HepG2 (cell line): ENCODE results near the gene CITED4. TPM values are rescaled to one million over a fixed set of nuclear protein-coding genes. Genes with fewer than 3 reads are reported as not detected.

Source experiments
- ATM ChIP-seq: fragments of 450-650 bp; IDR thresholded peaks from 2 replicates; pipeline ENCODE4 v1.7.1; 2017; ENCODE audit warnings: mild to moderate bottlenecking, borderline replicate concordance
- BCL6 ChIP-seq: IDR thresholded peaks from 2 replicates; pipeline ENCODE4 v1.6.1; 2016; ENCODE audit warnings: missing genetic modification reagents, missing compliant biosample characterization
- CC2D1A ChIP-seq: sonication (generic); formaldehyde crosslinking; IDR thresholded peaks from 2 replicates; pipeline ENCODE4 v1.8.1; 2023; ENCODE audit warnings: mild to moderate bottlenecking, missing genetic modification reagents
- HDAC1 ChIP-seq: sonication (generic); formaldehyde crosslinking; IDR thresholded peaks from 2 replicates; pipeline ENCODE4 v1.5.1; 2020; ENCODE audit warnings: mild to moderate bottlenecking, missing genetic modification reagents
- HES4 ChIP-seq: sonication (generic); formaldehyde crosslinking; IDR thresholded peaks from 2 replicates; pipeline ENCODE4 v1.9.0; 2021; ENCODE audit warnings: mild to moderate bottlenecking, missing genetic modification reagents, borderline replicate concordance
- HMGA1 ChIP-seq: sonication (generic); formaldehyde crosslinking; conservative IDR thresholded peaks from 2 replicates; pipeline ENCODE4 v1.4.0; 2020; ENCODE audit warnings: missing genetic modification reagents
- IKZF1 ChIP-seq: fragments of 450-650 bp; IDR thresholded peaks from 2 replicates; pipeline ENCODE4 v1.7.1; 2016
- KLF13 ChIP-seq: sonication (generic); formaldehyde crosslinking; IDR thresholded peaks from 2 replicates; pipeline ENCODE4 v1.4.0; 2020; ENCODE audit warnings: mild to moderate bottlenecking, missing genetic modification reagents
- NFKBIZ ChIP-seq: IDR thresholded peaks from 2 replicates; pipeline ENCODE4 v1.6.1; 2018; ENCODE audit warnings: missing genetic modification reagents, missing compliant biosample characterization
- POLR2AphosphoS2 ChIP-seq: IDR thresholded peaks from 2 replicates; pipeline ENCODE4 v1.6.1; 2011; ENCODE audit warnings: low read depth, low read length, improper control_type of control experiment
- RFXAP ChIP-seq: sonication (generic); formaldehyde crosslinking; IDR thresholded peaks from 2 replicates; pipeline ENCODE4 v1.4.0; 2020; ENCODE audit warnings: missing genetic modification reagents, borderline replicate concordance
- SNAPC4 ChIP-seq: sonication (generic); formaldehyde crosslinking; IDR thresholded peaks from 2 replicates; pipeline ENCODE4 v1.4.0; 2020; ENCODE audit warnings: mild to moderate bottlenecking, missing genetic modification reagents
- TMF1 ChIP-seq: sonication (generic); formaldehyde crosslinking; IDR thresholded peaks from 2 replicates; pipeline ENCODE4 v1.8.1; 2022; ENCODE audit warnings: low read depth, missing genetic modification reagents
- TOE1 ChIP-seq: sonication (generic); formaldehyde crosslinking; IDR thresholded peaks from 2 replicates; pipeline ENCODE4 v1.4.0; 2020; ENCODE audit warnings: mild to moderate bottlenecking, missing genetic modification reagents
- ZBTB1 ChIP-seq: sonication (generic); formaldehyde crosslinking; IDR thresholded peaks from 2 replicates; pipeline ENCODE4 v1.4.0; 2020; ENCODE audit warnings: missing genetic modification reagents, borderline replicate concordance
- ZNF275 ChIP-seq: sonication (generic); formaldehyde crosslinking; IDR thresholded peaks from 2 replicates; pipeline ENCODE4 v1.8.0; 2022; ENCODE audit warnings: missing genetic modification reagents, mild to moderate bottlenecking, inconsistent platforms, borderline replicate concordance
- ZNF30 ChIP-seq: sonication (generic); formaldehyde crosslinking; IDR thresholded peaks from 2 replicates; pipeline ENCODE4 v1.5.0; 2020; ENCODE audit warnings: mild to moderate bottlenecking, missing genetic modification reagents
- ZNF383 ChIP-seq: sonication (generic); formaldehyde crosslinking; IDR thresholded peaks from 2 replicates; pipeline ENCODE4 v1.4.0; 2020; ENCODE audit warnings: missing genetic modification reagents, mild to moderate bottlenecking, borderline replicate concordance
- ZNF510 ChIP-seq: sonication (generic); formaldehyde crosslinking; IDR thresholded peaks from 2 replicates; pipeline ENCODE4 v1.4.0; 2020; ENCODE audit warnings: low read depth, mild to moderate bottlenecking, missing genetic modification reagents
- ZNF512B ChIP-seq: sonication (generic); formaldehyde crosslinking; IDR thresholded peaks from 2 replicates; pipeline ENCODE4 v1.5.1; 2020; ENCODE audit warnings: missing genetic modification reagents, mild to moderate bottlenecking, borderline replicate concordance
- ZNF768 ChIP-seq: sonication (generic); formaldehyde crosslinking; IDR thresholded peaks from 2 replicates; pipeline ENCODE4 v1.4.0; 2020; ENCODE audit warnings: missing genetic modification reagents
- polyA plus RNA-seq, 8 experiments: library from polyadenylated mRNA; depleted of rRNA in 3 of 8; stranded (reverse) in 7 of 8; unstranded in 1 of 8; fragments of >200 nt; fragmentation: Illumina TruSeq in 4 of 8; extraction: Trizol in 4 of 8; gene quantifications; 2 replicates each; pipeline versions ENCODE4 v1.2.1 to v1.2.3, GENCODE V29; 2011 to 2016; ENCODE audit warnings: low read depth in 4 of 8, missing spikeins in 1 of 8, mixed read lengths in 1 of 8; ENCODE audit not compliant: insufficient read depth in 1 of 8
- total RNA-seq, 5 experiments: library from RNA; depleted of rRNA; stranded (reverse); fragments of >200 nt; fragmentation: Illumina TruSeq; extraction: Trizol; gene quantifications; 2 replicates each; pipeline ENCODE4 v1.2.3, GENCODE V29; 2016; ENCODE audit warnings: low read depth in 1 of 5

Gene CITED4
- total and polyA plus RNA-seq, 2 of the 13 experiments (the other 11 are each of a cell fraction or from before 2014, with no cell fraction given): 1.5 to 9.9 TPM

- 0 out of 2 replicates have a peak, but pooled peaks have one; percentile 76 for TF ChIP-seq POLR2AphosphoS2
- no peak for TF ChIP-seq ZNF275 (CRISPR knock-in tag)
- TF ChIP-seq CC2D1A (CRISPR knock-in tag): no peak
- TF ChIP-seq HES4 (CRISPR knock-in tag): no peak
- TF ChIP-seq IKZF1: no peak
- TF ChIP-seq RFXAP (CRISPR knock-in tag): peak; percentile 79
- TF ChIP-seq NFKBIZ: no peak
- TF ChIP-seq TOE1: no peak
- TF ChIP-seq HDAC1 (CRISPR knock-in tag): no peak; the same call in 1 of the 2 replicates
- no peak for TF ChIP-seq ZBTB1 (CRISPR knock-in tag)
- TF ChIP-seq ZNF30: no peak
- no peak for TF ChIP-seq KLF13 (CRISPR knock-in tag)
- no peak for TF ChIP-seq ZNF510 (CRISPR knock-in tag)
- TF ChIP-seq ZNF768 (CRISPR knock-in tag): peak; percentile 87
- no peak for TF ChIP-seq ZNF383 (CRISPR knock-in tag)
- TF ChIP-seq BCL6 (CRISPR knock-in tag): peak; percentile 87
- no peak for TF ChIP-seq HMGA1
- no peak for TF ChIP-seq ZNF512B (CRISPR knock-in tag)
- 0 out of 2 replicates have a peak, but pooled peaks have one; percentile 60 for TF ChIP-seq TMF1
- no peak for TF ChIP-seq SNAPC4 (CRISPR knock-in tag)
- no peak for TF ChIP-seq ATM
These were observed at the start of gene CITED4 (continued) for GRCh38 chr1:40862008-40862863.
